Measurements from ENCODE around the gene C19orf44.
A peak's percentile ranks its signal among the peaks of the same experiment; 100 is the strongest.

DNA sequence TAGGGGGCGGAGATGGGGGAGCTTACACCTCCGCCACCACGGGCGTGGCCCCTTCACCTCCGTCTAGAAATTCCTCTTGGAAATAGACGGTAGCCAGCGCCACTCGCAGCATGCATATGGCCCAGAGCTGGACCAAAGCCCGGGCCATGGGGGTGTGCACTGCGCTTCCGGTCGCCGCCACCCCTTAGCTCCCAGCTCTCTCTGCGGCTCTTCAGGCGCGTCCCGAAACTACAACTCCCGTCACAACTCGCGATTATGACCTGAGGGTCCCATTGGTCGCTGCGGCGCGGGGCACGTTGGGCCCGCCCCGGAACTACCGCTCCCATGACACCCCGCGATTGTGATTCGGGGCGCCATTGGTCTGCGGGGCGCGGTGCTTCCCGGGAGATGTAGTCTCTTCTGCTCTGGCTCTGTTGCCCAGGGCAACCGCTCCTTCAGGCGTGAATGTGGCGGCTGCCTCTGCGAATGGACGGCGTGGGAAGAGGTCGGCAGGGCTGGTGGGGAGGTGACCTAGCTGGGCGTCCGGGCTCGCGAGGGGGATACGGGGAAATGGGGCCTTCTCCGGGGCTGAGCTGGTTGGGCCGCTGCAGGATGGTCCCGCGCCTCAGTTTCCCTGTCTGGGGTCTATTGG lies at the start of gene C19orf44, which contains the start of gene CALR3:
- TF ChIP-seq CTCF (IDR thresholded peaks at IDR 0.05) (peak in 1 of 7 experiments; percentile 38), POLR2AphosphoS5 (IDR thresholded peaks at IDR 0.05) (peak; percentile 39 to 94 (median 62)), EP300 (IDR thresholded peaks at IDR 0.05) (no peak)
